ENCODE data around the gene CFP. TPM values are rescaled to one million over a fixed set of nuclear protein-coding genes. Genes with fewer than 3 reads are reported as not detected.

The CFP gene
- polyA plus RNA-seq, 1 of the 3 experiments (the other 2 are of a cell fraction): 0.03 TPM

GRCh38 chrX:47574547-47575301 is 55.0 kb downstream of the CFP start:
- H3K9me3 ChIP-seq: no peaks in the 10 kb centered on the region
- H3K9ac ChIP-seq: no peak overlapping the region
- H3K36me3 ChIP-seq (replicated peaks in 1 of 2; ENCODE audit: control insufficient read depth in 1 of 2, insufficient read depth in 2 of 2, low read length in 1 of 2): peaks cover 0 to 5% of the 10 kb centered on the region in 2 experiments
- H3K9me2 ChIP-seq: no peaks in the 10 kb centered on the region
- peaks cover 3% of the 10 kb centered on the region for H3F3A ChIP-seq (replicated peaks; ENCODE audit: insufficient read depth)
- no peak overlapping the region for H3K4me3 ChIP-seq (ENCODE audit: low read depth in 2 of 2, low read length in 1 of 2)
- no peak overlapping the region for H3K27ac ChIP-seq (ENCODE audit: low read depth in 2 of 2, low read length in 1 of 2)
- H3K27me3 ChIP-seq (ENCODE audit: insufficient read depth): no peaks in the 10 kb centered on the region; the same call in 1 of the 2 replicates
- no peak overlapping the region for H2AFZ ChIP-seq (ENCODE audit: low read depth)
- no peak overlapping the region for H3K4me2 ChIP-seq
- no peaks in the 10 kb centered on the region for H3K4me1 ChIP-seq (ENCODE audit: control insufficient read depth in 1 of 2, insufficient read depth in 2 of 2, low read depth in 1 of 2, low read length in 1 of 2)
- H3K79me2 ChIP-seq (ENCODE audit: insufficient read depth): no peaks in the 10 kb centered on the region
- H4K20me1 ChIP-seq (ENCODE audit: insufficient read depth): no peaks in the 10 kb centered on the region
- ChIA-PET POLR2A (no interaction called here), CTCF (interaction anchor here (1.0 kb wide), 1 partner anchor 70 kb away, joined by 3 read pairs; no protein-coding TSS in a partner anchor)
- TF ChIP-seq YY1 (IDR thresholded peaks at IDR 0.05; ENCODE audit: low read depth): no peak
- TF ChIP-seq RCOR1 (IDR thresholded peaks at IDR 0.05; ENCODE audit: low read length): no peak
- DNase-seq: no peak
- WGBS (ENCODE audit: low lambda C conversion rate): 68% methylated on average over 15 of the region's 27 CpGs

- Histone ChIP-seq H3K4me3 (ENCODE audit: low read depth in 2 of 2, low read length in 1 of 2) (no peak overlapping the region), H3K27me3 (ENCODE audit: insufficient read depth) (no peaks in the 10 kb centered on the region; the same call in 1 of the 2 replicates), H3K4me1 (ENCODE audit: control insufficient read depth in 1 of 2, insufficient read depth in 2 of 2, low read depth in 1 of 2, low read length in 1 of 2) (no peaks in the 10 kb centered on the region), H3K36me3 (replicated peaks in 1 of 2; ENCODE audit: control insufficient read depth in 1 of 2, insufficient read depth in 2 of 2, low read length in 1 of 2) (peaks cover 0 to 5% of the 10 kb centered on the region in 2 experiments), H4K20me1 (ENCODE audit: insufficient read depth) (no peaks in the 10 kb centered on the region), H3K9ac (no peak overlapping the region), H3K4me2 (no peak overlapping the region), H3K9me3 (no peaks in the 10 kb centered on the region), H3F3A (replicated peaks; ENCODE audit: insufficient read depth) (peaks cover 3% of the 10 kb centered on the region), H2AFZ (ENCODE audit: low read depth) (no peak overlapping the region), H3K27ac (ENCODE audit: low read depth in 2 of 2, low read length in 1 of 2) (no peak overlapping the region), H3K9me2 (no peaks in the 10 kb centered on the region), H3K79me2 (ENCODE audit: insufficient read depth) (no peaks in the 10 kb centered on the region)
- ChIA-PET CTCF (no interaction called here), POLR2A (no interaction called here)
- WGBS (ENCODE audit: low lambda C conversion rate): 75% methylated on average over 13 of the region's 41 CpGs
- DNase-seq: no peak
- no peak for TF ChIP-seq NRF1 (IDR thresholded peaks at IDR 0.05; ENCODE audit: low read depth, low read length)
- no peak for TF ChIP-seq FOXM1 (IDR thresholded peaks at IDR 0.05; ENCODE audit: low read depth)
Observed at GRCh38 chrX:47574076-47574546, 55.6 kb downstream of the CFP start.

- Histone ChIP-seq H3F3A (replicated peaks; ENCODE audit: insufficient read depth) (peaks cover 3% of the 10 kb centered on the region), H3K9me3 (no peaks in the 10 kb centered on the region), H3K9me2 (no peaks in the 10 kb centered on the region), H3K4me2 (no peak overlapping the region), H3K27ac (ENCODE audit: low read depth in 2 of 2, low read length in 1 of 2) (no peak overlapping the region), H3K4me1 (ENCODE audit: control insufficient read depth in 1 of 2, insufficient read depth in 2 of 2, low read depth in 1 of 2, low read length in 1 of 2) (no peaks in the 10 kb centered on the region), H2AFZ (ENCODE audit: low read depth) (no peak overlapping the region), H4K20me1 (ENCODE audit: insufficient read depth) (no peaks in the 10 kb centered on the region), H3K4me3 (ENCODE audit: low read depth in 2 of 2, low read length in 1 of 2) (no peak overlapping the region), H3K36me3 (replicated peaks in 1 of 2; ENCODE audit: control insufficient read depth in 1 of 2, insufficient read depth in 2 of 2, low read length in 1 of 2) (peaks cover 0 to 9% of the 10 kb centered on the region in 2 experiments), H3K9ac (no peak overlapping the region), H3K79me2 (ENCODE audit: insufficient read depth) (no peaks in the 10 kb centered on the region), H3K27me3 (ENCODE audit: insufficient read depth) (no peaks in the 10 kb centered on the region)
- TF ChIP-seq MEF2A (IDR thresholded peaks at IDR 0.05; ENCODE audit: borderline replicate concordance, low read depth) (no peak), CHD2 (IDR thresholded peaks at IDR 0.05; ENCODE audit: low read length, partially characterized antibody) (no peak)
- DNase-seq: no peak
- ChIA-PET POLR2A (no interaction called here), CTCF (no interaction called here)
- 45% methylated on average over 16 of the region's 20 CpGs for WGBS (ENCODE audit: low lambda C conversion rate)
Observed at GRCh38 chrX:47573341-47574075, 56.2 kb downstream of the CFP start.

Small RNA genes within 50 kb of the gene (small RNA-seq; reads per million reads assigned to genes)
- 0 reads per million in 7 experiments for gene MIR4769

Other genes starting within 250 kb of the CFP start
- 2.7 and 3.1 TPM in 2 replicates for gene ZNF41, start 146.7 kb downstream of the CFP start, polyA plus RNA-seq (2012; rRNA removed)
- 43.7 and 48.6 TPM in 2 replicates for gene ARAF, start 68.7 kb downstream of the CFP start, polyA plus RNA-seq (2012; rRNA removed)
- 261 and 323 TPM in 2 replicates for gene TIMP1, start 47.5 kb downstream of the CFP start, polyA plus RNA-seq (2012; rRNA removed)
- 0.02 and 0.08 TPM in 2 replicates for gene SYN1, start 10.1 kb downstream of the CFP start, polyA plus RNA-seq (2012; rRNA removed)
- 14.6 and 17.0 TPM in 2 replicates for gene ELK1, start 20.6 kb upstream of the CFP start, polyA plus RNA-seq (2012; rRNA removed)
- gene UXT, start 29.2 kb upstream of the CFP start, polyA plus RNA-seq (2012; rRNA removed): 169 and 205 TPM in 2 replicates
- 3.5 and 6.0 TPM in 2 replicates for gene ZNF81, start 207.0 kb upstream of the CFP start, polyA plus RNA-seq (2012; rRNA removed)